Measurements from ENCODE around the gene DEFB113.

The DEFB113 gene

GRCh38 chr6:49969605-49970004 lies at the start of gene DEFB113:
Gene DEFB113 (minus strand): TSS chr6:49969625. CDS start chr6:49969625, 0 bp downstream.
- Histone ChIP-seq H3K27ac (ENCODE audit: low read length) (no peak within 1 kb of the TSS), H3K27me3 (ENCODE audit: low read depth, low read length) (no peaks in the 10 kb centered on the region), H2AFZ (ENCODE audit: low read depth, low read length) (no peak within 1 kb of the TSS), H3K4me2 (ENCODE audit: low read length) (no peak within 1 kb of the TSS), H3K4me3 (ENCODE audit: low read length) (no peak within 1 kb of the TSS), H4K20me1 (ENCODE audit: insufficient read depth, low read length) (no peaks in the 10 kb centered on the region), H3K9me3 (ENCODE audit: insufficient read depth, low read length) (no peaks in the 10 kb centered on the region), H3K4me1 (ENCODE audit: low read length) (no peaks in the 10 kb centered on the region), H3K79me2 (ENCODE audit: low read length) (no peaks in the 10 kb centered on the region), H3K36me3 (replicated peaks; ENCODE audit: low read depth, low read length) (no peaks in the 10 kb centered on the region), H3K9ac (ENCODE audit: low read length) (no peak within 1 kb of the TSS)
- no peak for TF ChIP-seq EZH2phosphoT487 (IDR thresholded peaks at IDR 0.05; ENCODE audit: low read depth)
- TF ChIP-seq CTCF (IDR thresholded peaks at IDR 0.05; ENCODE audit: low read depth, low read length), result no peak

GRCh38 chr6:50007819-50008218 lies 38.4 kb upstream of the DEFB113 start:
- Histone ChIP-seq H3K36me3 (replicated peaks; ENCODE audit: low read depth, low read length) (no peaks in the 10 kb centered on the region), H3K27me3 (ENCODE audit: low read depth, low read length) (no peaks in the 10 kb centered on the region), H4K20me1 (ENCODE audit: insufficient read depth, low read length) (no peaks in the 10 kb centered on the region), H3K4me3 (ENCODE audit: low read length) (no peak overlapping the region), H3K4me1 (ENCODE audit: low read length) (no peaks in the 10 kb centered on the region), H3K9me3 (ENCODE audit: insufficient read depth, low read length) (no peaks in the 10 kb centered on the region), H2AFZ (ENCODE audit: low read depth, low read length) (no peak overlapping the region), H3K79me2 (ENCODE audit: low read length) (no peaks in the 10 kb centered on the region), H3K27ac (ENCODE audit: low read length) (no peak overlapping the region), H3K4me2 (ENCODE audit: low read length) (no peak overlapping the region), H3K9ac (ENCODE audit: low read length) (no peak overlapping the region)
- TF ChIP-seq CTCF (IDR thresholded peaks at IDR 0.05; ENCODE audit: low read depth, low read length) (no peak), EZH2phosphoT487 (IDR thresholded peaks at IDR 0.05; ENCODE audit: low read depth) (no peak)

- no peaks in the 10 kb centered on the region for H3K4me1 ChIP-seq (ENCODE audit: low read length)
- no peak overlapping the region for H2AFZ ChIP-seq (ENCODE audit: low read depth, low read length)
- no peak overlapping the region for H3K9ac ChIP-seq (ENCODE audit: low read length)
- no peak for TF ChIP-seq CTCF (IDR thresholded peaks at IDR 0.05; ENCODE audit: low read depth, low read length)
- TF ChIP-seq EZH2phosphoT487 (IDR thresholded peaks at IDR 0.05; ENCODE audit: low read depth), result no peak
- no peaks in the 10 kb centered on the region for H3K9me3 ChIP-seq (ENCODE audit: insufficient read depth, low read length)
- H3K27me3 ChIP-seq (ENCODE audit: low read depth, low read length), result no peaks in the 10 kb centered on the region
- H3K36me3 ChIP-seq (replicated peaks; ENCODE audit: low read depth, low read length), result no peaks in the 10 kb centered on the region
- no peak overlapping the region for H3K27ac ChIP-seq (ENCODE audit: low read length)
- H3K79me2 ChIP-seq (ENCODE audit: low read length), result no peaks in the 10 kb centered on the region
- no peak overlapping the region for H3K4me2 ChIP-seq (ENCODE audit: low read length)
- H3K4me3 ChIP-seq (ENCODE audit: low read length), result no peak overlapping the region
- H4K20me1 ChIP-seq (ENCODE audit: insufficient read depth, low read length), result no peaks in the 10 kb centered on the region
These were observed 33.7 kb upstream of the DEFB113 start for GRCh38 chr6:50003139-50003538.

- no peaks in the 10 kb centered on the region for H3K4me1 ChIP-seq (ENCODE audit: low read length)
- no peak overlapping the region for H3K4me2 ChIP-seq (ENCODE audit: low read length)
- no peaks in the 10 kb centered on the region for H3K27me3 ChIP-seq (ENCODE audit: low read depth, low read length)
These were observed 25.9 kb upstream of the DEFB113 start for GRCh38 chr6:49995278-49995677.

More at GRCh38 chr6:49995278-49995677, 25.9 kb upstream of the DEFB113 start:
- no peaks in the 10 kb centered on the region for H3K79me2 ChIP-seq (ENCODE audit: low read length)
- TF ChIP-seq EZH2phosphoT487 (IDR thresholded peaks at IDR 0.05; ENCODE audit: low read depth) (no peak), CTCF (IDR thresholded peaks at IDR 0.05; ENCODE audit: low read depth, low read length) (no peak)
- no peak overlapping the region for H3K27ac ChIP-seq (ENCODE audit: low read length)
- H3K9me3 ChIP-seq (ENCODE audit: insufficient read depth, low read length), result no peaks in the 10 kb centered on the region
- H3K4me3 ChIP-seq (ENCODE audit: low read length), result no peak overlapping the region
- no peak overlapping the region for H3K9ac ChIP-seq (ENCODE audit: low read length)
- H4K20me1 ChIP-seq (ENCODE audit: insufficient read depth, low read length), result no peaks in the 10 kb centered on the region
- H2AFZ ChIP-seq (ENCODE audit: low read depth, low read length), result no peak overlapping the region
- no peaks in the 10 kb centered on the region for H3K36me3 ChIP-seq (replicated peaks; ENCODE audit: low read depth, low read length)
